GM18526 (cell line): Measurements from ENCODE around the gene FGFR2.

ENCODE experiments used
- POLR2A ChIP-seq: IDR thresholded peaks from 3 replicates; pipeline ENCODE4 v1.6.1; 2011; ENCODE audit not compliant: insufficient read length; ENCODE audit errors: extremely low read depth

Gene FGFR2

DNA sequence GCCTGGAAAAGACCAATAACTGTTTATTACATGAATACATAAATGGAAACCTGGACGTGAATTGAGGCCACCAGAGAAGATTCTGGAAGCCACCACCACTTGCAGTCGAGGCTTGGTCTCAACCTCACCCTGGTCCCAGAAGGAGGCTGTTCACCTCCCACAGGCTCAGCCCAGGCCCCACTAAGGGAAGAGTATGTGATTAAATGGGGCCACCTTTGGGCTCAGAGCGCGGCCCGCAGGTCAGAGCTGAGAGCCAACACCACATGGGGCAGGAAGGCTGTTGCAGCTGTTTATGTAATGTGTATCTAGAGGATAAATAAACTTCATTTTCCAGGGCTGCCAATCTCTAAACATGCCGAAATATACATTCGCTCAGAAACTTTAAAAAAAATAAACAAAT lies 17.6 kb upstream of the FGFR2 start:
- no peak for TF ChIP-seq POLR2A

DNA sequence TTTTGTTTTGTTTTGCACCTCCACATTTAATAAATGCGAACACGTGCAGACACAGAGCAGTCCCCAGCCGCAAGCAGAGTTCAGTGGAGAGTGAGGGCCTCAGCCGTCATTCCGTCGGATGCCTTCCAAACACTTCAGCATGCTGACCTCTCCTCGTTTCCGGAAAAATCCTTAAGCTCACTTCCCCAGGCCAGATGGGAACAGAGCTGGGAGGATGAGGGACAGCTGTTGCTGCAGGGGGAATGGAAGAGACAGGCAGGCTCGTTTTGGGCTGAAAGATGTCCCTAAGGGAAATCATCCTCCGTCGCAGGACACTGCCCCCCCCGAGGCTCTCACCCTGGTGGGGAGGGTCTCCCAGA lies 17.2 kb upstream of the FGFR2 start:
- TF ChIP-seq POLR2A = no peak

DNA sequence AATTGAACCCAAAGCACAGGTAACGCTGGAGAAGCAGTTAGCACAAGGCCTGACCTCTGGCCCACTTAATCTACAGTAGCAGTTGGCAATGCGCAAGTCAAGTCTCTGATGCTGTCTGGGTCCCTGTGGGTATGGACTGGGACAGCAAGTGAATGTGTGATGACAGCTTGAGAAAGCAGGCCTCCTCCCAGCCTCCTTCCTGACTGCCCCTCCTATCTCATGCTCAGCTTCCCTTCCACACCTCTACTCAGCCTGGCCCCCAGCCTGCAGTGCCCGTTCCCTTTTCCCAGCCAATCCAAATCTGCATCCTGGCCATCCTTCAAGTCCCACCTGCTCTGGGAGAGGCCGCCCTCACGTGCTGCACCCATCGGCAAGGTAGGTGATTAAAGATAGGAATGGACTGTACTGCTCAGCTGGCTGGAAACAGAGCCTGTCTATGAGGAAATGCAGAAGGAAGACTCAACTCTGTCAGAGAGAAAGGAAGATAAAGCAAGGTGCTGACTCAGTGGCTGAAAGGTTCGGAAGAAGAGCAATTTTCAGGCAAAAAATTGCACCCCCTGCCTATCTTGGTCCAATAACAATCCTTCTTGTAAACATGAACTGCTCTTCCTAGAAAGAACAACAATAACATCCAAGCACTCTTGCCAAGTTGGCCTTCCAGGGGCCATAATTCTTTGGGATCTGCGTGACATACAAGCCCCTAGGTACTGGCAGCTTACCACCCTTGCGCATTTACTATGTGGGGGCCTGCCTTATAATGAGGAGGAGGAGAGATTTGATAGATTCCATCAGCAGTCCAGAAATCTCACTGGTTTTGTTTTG lies 16.6 kb upstream of the FGFR2 start:
- TF ChIP-seq POLR2A = no peak

DNA sequence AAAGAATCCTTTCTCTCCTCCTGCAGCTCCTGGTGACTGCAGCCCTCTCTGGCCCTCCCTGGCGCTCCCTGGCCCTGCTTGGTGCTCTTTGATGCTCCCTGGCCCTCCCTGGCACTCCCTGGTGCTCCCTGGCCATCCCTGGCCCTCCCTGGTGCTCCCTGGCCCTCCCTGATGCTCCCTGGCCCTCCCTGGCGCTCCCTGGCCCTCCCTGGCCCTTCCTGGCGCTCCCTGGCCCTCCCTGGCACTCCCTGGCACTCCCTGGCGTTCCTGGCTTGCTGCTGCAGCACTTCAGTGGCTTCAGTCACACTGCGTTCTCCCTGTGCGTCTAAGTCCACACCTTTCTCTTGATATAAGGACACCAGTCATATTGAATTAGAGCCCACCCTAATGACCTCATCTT lies 15.2 kb upstream of the FGFR2 start:
- TF ChIP-seq POLR2A = no peak

DNA sequence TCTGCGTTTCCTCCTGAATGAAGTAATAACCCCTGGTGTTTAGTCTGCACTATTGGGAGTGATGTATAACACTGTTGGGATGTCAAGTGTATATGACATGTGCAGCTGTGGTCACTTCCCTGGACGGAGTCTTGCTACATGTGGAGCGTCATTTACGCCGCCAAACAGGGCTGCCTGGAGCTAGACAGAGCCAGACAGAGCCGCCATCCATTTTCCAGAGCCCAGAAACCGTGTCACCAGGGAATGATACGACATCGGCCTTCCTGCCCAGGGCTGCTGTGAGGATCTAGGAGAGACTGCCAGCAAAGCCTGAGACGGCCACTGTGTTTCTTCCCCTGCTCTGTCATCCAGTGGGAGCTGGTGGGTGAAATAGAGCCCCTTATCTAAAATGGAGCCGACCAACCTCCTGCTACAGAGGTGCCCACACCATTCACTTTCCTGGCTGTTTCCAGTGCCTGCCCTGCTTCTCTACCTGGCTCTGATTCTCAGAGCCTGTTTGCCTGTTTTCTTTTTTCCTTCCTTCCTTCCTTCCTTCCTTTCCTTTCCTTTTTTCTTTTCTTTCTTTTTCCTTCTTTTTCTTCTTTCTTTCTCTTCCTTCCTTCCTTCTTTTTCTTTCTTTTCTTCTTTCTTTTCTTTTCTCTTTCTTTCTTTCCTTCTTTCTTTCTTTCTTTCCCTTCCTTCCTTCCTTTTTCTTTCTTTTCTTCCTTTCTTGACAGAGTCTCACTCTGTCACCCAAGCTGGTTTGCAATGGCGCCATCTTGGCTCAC lies 13.3 kb upstream of the FGFR2 start:
- TF ChIP-seq POLR2A = no peak

DNA sequence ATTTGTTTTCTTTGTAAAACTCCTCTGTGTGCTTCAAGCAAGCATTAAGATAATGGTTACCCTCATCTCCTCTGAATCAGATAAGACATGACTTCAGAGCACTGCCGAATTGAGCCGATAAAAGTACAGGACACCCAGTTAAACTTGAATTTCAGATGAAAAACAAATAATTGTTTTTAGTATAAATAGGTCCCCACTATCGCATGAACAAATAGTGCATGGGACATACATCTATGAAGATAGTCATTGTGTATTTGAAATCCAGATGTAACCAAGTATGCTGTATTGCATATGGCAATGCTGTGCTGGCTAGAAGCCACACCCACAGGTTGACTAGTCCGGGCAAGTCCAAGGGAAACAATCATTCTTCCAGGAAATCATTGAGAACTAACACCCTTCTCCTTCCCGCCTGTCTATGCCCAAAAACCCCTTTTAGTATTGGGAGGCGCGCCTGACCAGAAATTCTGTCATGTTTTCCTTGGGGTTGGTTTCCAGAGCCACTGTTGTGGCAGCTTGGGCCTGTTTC lies 12.6 kb upstream of the FGFR2 start:
- no peak for TF ChIP-seq POLR2A

DNA sequence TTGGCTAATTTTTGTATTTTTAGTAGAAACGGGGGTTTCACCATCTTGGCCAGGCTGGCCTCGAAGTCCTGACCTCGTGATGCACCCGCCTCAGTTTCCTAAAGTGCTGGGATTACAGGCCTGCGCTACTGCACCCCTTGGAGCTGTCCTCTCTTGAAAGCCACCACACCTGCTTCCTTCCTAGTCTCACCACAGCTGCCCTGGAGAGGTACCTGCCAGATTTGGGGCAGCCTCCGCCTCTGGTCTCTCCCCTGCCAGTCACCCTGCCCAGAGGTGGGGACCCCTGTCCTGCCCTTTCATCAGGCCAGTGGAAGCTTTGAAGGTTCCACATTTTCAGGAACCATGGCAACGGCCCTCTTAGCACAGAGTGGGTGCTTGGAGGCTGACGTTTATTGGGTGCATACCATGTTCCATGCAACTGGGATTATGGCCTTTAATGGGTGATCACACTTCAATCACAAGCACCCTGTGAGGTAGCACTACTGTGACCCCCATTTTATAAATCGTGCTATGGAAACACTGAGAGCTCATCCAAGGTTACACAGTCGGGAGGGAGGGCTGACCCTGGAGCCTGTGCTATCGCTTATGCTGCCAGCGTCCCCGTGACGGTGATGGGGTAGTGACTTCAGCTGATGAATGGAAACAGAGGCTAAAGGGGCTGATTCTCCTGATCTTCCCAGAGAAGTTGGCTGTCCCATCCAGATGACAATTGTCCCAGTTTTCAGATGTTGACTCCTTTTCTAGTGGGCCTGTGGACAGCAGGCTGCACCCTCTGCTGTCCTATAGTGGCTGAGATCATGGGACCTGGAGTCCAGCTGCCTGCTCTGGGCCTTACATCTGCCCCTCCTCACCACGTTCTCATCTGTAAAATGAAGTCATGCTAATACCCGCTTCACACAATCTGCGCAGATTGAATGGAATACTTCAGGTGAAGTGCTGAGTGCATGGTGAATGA lies 11.5 kb upstream of the FGFR2 start:
- TF ChIP-seq POLR2A = no peak

DNA sequence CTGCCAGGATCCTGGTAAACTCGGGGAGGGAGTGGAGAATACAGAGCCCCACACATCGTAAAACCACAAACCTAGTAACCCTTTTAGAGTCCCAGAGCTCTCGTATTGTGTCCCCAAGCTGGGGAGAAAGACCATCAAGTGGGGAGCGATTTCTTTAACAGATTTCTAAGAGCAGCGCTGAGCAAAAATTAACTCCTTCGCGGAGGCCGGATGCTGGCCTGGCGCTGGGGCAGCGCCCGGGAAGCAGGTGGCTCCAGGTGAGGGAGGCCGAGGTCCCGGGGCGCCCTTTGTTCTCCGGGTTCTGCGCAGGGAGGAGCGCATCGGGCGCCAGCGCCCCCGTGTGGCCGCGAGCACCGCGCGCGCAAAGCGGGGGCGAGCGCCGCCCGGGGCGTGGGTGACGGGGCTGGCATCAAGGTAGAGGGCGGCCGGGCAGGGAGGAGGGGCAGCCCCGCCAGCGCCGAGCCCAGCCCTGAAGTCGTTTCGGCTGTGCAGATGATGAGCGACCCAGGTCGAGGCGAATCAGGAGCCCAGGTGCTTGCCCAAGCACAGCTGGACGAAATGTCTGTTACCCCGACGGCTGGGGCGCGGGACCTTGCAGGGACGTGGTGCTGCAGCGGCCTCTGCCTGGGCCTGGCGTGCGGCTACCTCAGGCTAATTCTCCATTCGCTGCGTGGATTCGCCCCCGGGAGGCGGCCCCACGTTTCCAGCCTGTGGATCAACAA lies 10.4 kb upstream of the FGFR2 start:
- TF ChIP-seq POLR2A = no peak

DNA sequence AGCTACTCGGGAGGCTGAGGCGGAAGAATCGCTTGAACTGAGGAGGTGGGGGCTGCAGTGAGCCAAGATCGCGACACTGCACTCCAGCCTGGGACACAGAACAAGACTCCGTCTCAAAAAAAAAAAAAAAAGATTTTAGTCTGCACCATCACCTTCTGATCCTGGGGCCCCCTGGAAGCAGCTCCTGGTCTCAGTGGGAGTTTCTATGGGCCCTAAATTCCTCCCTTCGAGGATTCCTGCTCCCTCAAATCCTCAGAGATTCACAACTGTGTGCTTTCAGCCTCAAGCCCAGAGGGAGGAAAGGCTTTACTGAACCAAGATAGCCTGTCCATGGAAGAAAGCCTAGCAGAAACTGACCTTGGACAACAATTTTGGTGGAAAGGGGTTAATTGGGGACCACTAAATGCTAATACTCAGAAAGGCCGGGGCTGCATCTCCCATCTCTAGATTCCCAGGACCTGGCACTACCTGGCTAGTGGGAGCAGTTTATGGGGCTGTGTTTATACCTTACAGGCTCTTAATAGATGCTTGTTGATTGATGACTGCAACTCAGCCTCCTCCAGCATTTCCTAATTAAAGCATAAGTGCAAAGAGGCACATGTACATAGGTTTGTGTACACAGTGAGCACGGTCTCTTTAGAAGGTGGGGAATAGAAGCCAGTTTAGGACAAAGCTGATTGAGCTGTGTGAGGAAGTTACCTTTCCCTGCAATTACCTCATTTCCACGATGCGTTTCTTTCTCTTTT lies 9.2 kb upstream of the FGFR2 start:
- TF ChIP-seq POLR2A = no peak

DNA sequence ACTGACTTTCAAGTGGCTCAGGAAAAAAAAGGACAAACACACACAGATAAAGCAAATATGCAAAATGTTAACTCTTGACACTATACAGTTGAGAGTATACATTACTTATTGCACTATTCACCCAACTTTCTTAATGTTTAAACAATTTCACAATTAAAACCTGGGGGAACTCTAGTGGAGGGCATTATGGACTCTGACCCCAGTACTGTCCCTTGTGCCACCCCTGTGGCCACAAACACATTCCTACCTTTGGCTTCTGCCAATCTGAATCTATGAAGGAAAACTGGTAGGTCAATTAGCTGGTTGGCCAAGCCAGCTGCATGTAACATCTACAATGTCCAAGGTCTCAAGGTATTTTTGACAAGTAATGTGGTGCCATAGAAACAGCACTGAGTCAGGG lies 7.5 kb upstream of the FGFR2 start:
- TF ChIP-seq POLR2A = no peak

DNA sequence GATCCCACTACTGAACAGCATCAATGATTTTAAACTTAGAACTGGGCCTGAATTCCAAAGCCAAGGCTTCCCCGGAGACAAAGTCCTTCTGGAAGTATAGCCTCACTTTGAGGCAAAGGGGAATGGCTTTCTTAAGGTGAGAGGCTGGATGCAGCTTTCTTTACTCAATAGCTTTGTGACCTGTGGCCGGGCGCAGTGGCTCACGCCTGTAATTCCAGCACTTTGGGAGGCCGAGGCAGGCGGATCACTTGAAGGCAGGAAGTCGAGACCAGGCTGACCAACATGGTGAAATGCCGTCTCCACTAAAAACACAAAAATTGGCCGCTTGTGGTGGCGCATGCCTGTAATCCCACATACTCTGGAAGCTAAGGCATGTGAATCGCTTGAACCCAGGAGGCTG lies 3.2 kb upstream of the FGFR2 start:
- no peak for TF ChIP-seq POLR2A

DNA sequence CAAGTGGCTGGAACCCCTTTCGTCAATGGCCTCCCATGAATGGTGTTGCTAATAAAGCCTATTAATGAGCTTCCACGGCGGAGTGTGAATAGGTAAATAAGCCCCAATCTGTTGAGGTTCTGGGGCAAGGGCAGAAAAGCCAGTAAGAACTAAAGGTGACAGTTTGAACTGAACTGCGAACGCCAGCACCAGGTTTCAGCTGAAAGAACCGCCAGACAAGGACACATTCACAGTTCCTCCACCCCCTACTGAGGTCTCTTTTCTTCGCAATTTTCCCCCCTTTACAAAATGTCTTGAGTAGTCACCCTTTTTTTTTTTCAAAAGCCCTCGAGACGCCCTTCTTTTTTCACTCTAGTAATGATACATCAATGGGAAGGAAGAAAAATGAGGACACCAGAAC lies 2.4 kb upstream of the FGFR2 start:
- no peak for TF ChIP-seq POLR2A

DNA sequence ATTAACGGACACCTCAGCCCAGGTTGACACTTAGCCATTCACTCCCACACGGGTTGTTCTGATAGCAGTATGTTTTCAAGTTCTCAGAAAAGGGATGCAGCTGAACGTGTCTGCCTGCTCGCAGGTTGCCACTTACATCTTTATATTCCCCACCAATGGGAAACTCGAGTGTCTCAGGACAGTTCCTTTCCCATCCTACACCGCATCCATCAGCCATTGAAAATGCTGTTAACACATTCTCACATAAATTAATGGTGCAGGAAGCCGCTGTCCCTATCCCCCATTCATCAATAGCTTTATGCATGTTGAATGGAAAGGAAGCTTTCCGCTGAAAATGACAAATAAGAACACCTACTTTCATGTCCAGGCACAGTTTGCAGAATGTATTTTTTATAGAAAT lies 1.7 kb upstream of the FGFR2 start:
- TF ChIP-seq POLR2A = no peak
